ENCODE results near the gene PCSK6. TPM values are rescaled to one million over a fixed set of nuclear protein-coding genes. Genes with fewer than 3 reads are reported as not detected.

Gene PCSK6
- total RNA-seq, 2 donors from 2014 or later, result 5.1 to 8.8 TPM

- Histone ChIP-seq H3K27ac (no peak overlapping the region), H3K36me3 (no peaks in the 10 kb centered on the region), H3K27me3 (replicated peaks; ENCODE audit: insufficient read depth) (no peaks in the 10 kb centered on the region), H3K4me3 (no peak overlapping the region), H3K9me3 (no peaks in the 10 kb centered on the region), H3K4me1 (ENCODE audit: control insufficient read depth in 1 of 2, low read depth in 2 of 2) (peaks cover 8% of the 10 kb centered on the region in 2 donors)
- no peak for DNase-seq (ENCODE audit: low spot score)
- ATAC-seq (ENCODE audit: insufficient number of reproducible peaks, low FRiP score, low read depth), result no peak
- no peak for TF ChIP-seq CTCF (IDR thresholded peaks at IDR 0.05)
These were observed 8.7 kb upstream of the PCSK6 start for GRCh38 chr15:101498076-101498716.

- no peak for DNase-seq (ENCODE audit: low spot score)
- H3K27ac ChIP-seq, result no peak overlapping the region
- ATAC-seq (ENCODE audit: insufficient number of reproducible peaks, low FRiP score, low read depth), result no peak
- no peaks in the 10 kb centered on the region for H3K36me3 ChIP-seq
- no peaks in the 10 kb centered on the region for H3K9me3 ChIP-seq
- no peak overlapping the region for H3K4me3 ChIP-seq
- H3K4me1 ChIP-seq (ENCODE audit: control insufficient read depth in 1 of 2, low read depth in 2 of 2), result peaks cover 8% of the 10 kb centered on the region in 2 donors
- H3K27me3 ChIP-seq (replicated peaks; ENCODE audit: insufficient read depth), result no peaks in the 10 kb centered on the region
- TF ChIP-seq CTCF (IDR thresholded peaks at IDR 0.05), result no peak
These were observed 8.1 kb upstream of the PCSK6 start for GRCh38 chr15:101497484-101498034.

DNA sequence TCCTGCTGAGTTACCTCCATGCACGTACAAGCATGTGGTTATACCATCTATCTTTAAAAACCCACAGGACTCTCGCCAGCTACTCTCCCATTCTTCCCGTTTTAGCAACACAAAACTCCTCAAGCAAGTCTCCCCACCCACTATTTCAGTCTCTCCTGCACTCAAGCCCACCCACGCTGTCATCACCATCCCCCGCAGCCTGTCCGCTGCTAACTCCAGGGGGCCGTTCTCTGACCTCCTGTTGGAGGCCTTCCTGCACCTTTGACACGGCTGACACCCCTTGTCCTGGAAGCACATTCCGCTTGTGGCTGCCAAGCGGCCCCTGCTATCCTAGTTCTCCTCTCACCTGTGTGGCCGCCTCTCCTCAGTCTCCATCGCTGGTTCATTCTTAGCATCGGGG lies 7.5 kb upstream of the PCSK6 start:
- no peak overlapping the region for H3K4me3 ChIP-seq
- peaks cover 8% of the 10 kb centered on the region in 2 donors for H3K4me1 ChIP-seq (ENCODE audit: control insufficient read depth in 1 of 2, low read depth in 2 of 2)
- H3K9me3 ChIP-seq, result no peaks in the 10 kb centered on the region
- H3K27me3 ChIP-seq (replicated peaks; ENCODE audit: insufficient read depth), result no peaks in the 10 kb centered on the region
- no peaks in the 10 kb centered on the region for H3K36me3 ChIP-seq
- TF ChIP-seq CTCF (IDR thresholded peaks at IDR 0.05), result no peak
- no peak for ATAC-seq (ENCODE audit: insufficient number of reproducible peaks, low FRiP score, low read depth)
- DNase-seq (ENCODE audit: low spot score), result no peak
- no peak overlapping the region for H3K27ac ChIP-seq

- Histone ChIP-seq H3K27me3 (replicated peaks; ENCODE audit: insufficient read depth) (no peaks in the 10 kb centered on the region), H3K36me3 (no peaks in the 10 kb centered on the region), H3K4me3 (no peak overlapping the region), H3K27ac (no peak overlapping the region), H3K9me3 (no peaks in the 10 kb centered on the region), H3K4me1 (ENCODE audit: control insufficient read depth in 1 of 2, low read depth in 2 of 2) (peaks cover 8% of the 10 kb centered on the region in 2 donors)
- TF ChIP-seq CTCF (IDR thresholded peaks at IDR 0.05), result no peak
- no peak for ATAC-seq (ENCODE audit: insufficient number of reproducible peaks, low FRiP score, low read depth)
- no peak for DNase-seq (ENCODE audit: low spot score)
These were observed 6.9 kb upstream of the PCSK6 start for GRCh38 chr15:101496198-101496986.
